ENCODE results near the gene FASLG. TPM values are rescaled to one million over a fixed set of nuclear protein-coding genes. Genes with fewer than 3 reads are reported as not detected.

The FASLG gene
- total RNA-seq, 1 donor from 2014 or later = not detected

DNA sequence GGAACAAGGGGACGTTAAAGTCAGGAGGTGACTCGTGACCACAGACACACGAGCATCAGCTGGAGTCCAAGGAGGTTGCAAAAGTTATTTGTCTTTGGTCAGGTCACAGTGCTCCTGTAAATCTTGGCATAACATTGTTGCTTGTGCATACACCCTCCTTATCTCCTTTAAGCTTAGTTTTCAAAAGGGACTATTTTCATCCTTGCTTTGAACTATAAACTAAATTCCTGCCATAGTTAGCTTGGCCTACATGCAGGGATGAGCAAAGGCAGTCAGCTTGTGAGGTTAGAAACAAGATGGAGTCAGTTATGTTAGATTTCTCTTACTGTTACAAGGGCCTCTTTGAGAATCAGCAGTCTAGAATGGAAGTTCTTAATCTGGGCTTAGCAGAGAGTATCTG, 28.0 kb upstream of the FASLG start:
- intact Hi-C loops (cut with DNase I) = no loop called here
- H3K36me3 ChIP-seq = no peaks in the 10 kb centered on the region
- H3K4me3 ChIP-seq = no peak overlapping the region
- H3K9me3 ChIP-seq = no peaks in the 10 kb centered on the region
- no peaks in the 10 kb centered on the region for H3K4me1 ChIP-seq
- H3K27me3 ChIP-seq = no peaks in the 10 kb centered on the region
- TF ChIP-seq, protein P1, sequence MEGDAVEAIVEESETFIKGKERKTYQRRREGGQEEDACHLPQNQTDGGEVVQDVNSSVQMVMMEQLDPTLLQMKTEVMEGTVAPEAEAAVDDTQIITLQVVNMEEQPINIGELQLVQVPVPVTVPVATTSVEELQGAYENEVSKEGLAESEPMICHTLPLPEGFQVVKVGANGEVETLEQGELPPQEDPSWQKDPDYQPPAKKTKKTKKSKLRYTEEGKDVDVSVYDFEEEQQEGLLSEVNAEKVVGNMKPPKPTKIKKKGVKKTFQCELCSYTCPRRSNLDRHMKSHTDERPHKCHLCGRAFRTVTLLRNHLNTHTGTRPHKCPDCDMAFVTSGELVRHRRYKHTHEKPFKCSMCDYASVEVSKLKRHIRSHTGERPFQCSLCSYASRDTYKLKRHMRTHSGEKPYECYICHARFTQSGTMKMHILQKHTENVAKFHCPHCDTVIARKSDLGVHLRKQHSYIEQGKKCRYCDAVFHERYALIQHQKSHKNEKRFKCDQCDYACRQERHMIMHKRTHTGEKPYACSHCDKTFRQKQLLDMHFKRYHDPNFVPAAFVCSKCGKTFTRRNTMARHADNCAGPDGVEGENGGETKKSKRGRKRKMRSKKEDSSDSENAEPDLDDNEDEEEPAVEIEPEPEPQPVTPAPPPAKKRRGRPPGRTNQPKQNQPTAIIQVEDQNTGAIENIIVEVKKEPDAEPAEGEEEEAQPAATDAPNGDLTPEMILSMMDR (IDR thresholded peaks at IDR 0.05) = no peak
- TF ChIP-seq POLR2AphosphoS5 (IDR thresholded peaks at IDR 0.05; ENCODE audit: insufficient read depth in 1 of 2, low read depth in 1 of 2) = no peak
- no peak overlapping the region for H3K27ac ChIP-seq
- no peak for DNase-seq (ENCODE audit: extremely low spot score in 2 of 2)

DNA sequence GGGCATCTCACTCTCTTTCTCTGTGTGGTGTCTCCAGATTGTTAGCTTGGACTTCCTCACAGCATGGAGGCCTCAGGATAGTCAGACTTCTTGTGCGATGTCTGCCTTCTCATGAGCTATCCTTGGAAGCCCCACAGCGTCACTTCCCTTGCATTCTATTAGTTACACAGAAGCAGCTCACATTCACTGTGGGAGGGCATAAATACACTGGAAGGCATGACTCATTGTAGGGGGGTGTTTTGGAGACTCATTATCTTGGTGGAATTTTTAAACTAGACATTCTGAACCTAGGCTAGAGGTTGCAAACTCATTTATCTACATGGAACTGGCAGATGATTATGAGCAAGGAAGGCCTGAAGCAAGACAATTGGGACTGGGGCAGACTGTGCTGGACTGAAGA, 21.4 kb upstream of the FASLG start:
- no peaks in the 10 kb centered on the region for H3K4me1 ChIP-seq
- no peak overlapping the region for H3K4me3 ChIP-seq
- no peak for DNase-seq (ENCODE audit: extremely low spot score in 2 of 2)
- intact Hi-C loops (cut with DNase I) = no loop called here
- TF ChIP-seq POLR2A (IDR thresholded peaks at IDR 0.05) = no peak
- no peak for TF ChIP-seq POLR2AphosphoS5 (IDR thresholded peaks at IDR 0.05; ENCODE audit: insufficient read depth in 1 of 2, low read depth in 1 of 2)
- no peaks in the 10 kb centered on the region for H3K27me3 ChIP-seq
- no peak overlapping the region for H3K27ac ChIP-seq
- no peaks in the 10 kb centered on the region for H3K9me3 ChIP-seq
- H3K36me3 ChIP-seq = no peaks in the 10 kb centered on the region

DNA sequence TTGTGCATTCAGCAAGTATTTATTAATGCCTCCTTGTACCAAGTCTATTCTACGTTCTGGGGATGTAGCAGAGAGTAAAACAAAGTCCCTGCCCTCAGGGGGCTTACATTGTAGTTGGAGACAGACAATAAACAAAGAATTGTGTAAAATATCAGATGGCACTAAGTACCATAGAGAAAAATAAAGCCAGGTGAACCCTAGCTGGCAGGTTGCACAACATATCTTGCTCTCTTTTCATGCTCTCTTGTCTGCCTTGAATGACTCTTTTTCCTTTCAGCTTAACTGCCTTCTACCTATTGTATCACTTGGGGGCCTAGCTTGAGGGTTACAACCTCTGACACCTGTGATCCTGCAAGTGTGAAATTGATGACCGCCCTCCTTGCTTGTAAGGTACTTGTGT, 20.7 kb upstream of the FASLG start:
- H3K4me3 ChIP-seq = no peak overlapping the region
- H3K27ac ChIP-seq = no peak overlapping the region
- intact Hi-C loops (cut with DNase I) = no loop called here
- no peaks in the 10 kb centered on the region for H3K9me3 ChIP-seq
- no peak for TF ChIP-seq POLR2AphosphoS5 (IDR thresholded peaks at IDR 0.05; ENCODE audit: insufficient read depth in 1 of 2, low read depth in 1 of 2)
- TF ChIP-seq, protein P1 (IDR thresholded peaks at IDR 0.05) = no peak
- TF ChIP-seq POLR2A (IDR thresholded peaks at IDR 0.05) = no peak
- no peaks in the 10 kb centered on the region for H3K27me3 ChIP-seq
- no peak for DNase-seq (ENCODE audit: extremely low spot score in 2 of 2)
- no peaks in the 10 kb centered on the region for H3K4me1 ChIP-seq
- H3K36me3 ChIP-seq = no peaks in the 10 kb centered on the region

DNA sequence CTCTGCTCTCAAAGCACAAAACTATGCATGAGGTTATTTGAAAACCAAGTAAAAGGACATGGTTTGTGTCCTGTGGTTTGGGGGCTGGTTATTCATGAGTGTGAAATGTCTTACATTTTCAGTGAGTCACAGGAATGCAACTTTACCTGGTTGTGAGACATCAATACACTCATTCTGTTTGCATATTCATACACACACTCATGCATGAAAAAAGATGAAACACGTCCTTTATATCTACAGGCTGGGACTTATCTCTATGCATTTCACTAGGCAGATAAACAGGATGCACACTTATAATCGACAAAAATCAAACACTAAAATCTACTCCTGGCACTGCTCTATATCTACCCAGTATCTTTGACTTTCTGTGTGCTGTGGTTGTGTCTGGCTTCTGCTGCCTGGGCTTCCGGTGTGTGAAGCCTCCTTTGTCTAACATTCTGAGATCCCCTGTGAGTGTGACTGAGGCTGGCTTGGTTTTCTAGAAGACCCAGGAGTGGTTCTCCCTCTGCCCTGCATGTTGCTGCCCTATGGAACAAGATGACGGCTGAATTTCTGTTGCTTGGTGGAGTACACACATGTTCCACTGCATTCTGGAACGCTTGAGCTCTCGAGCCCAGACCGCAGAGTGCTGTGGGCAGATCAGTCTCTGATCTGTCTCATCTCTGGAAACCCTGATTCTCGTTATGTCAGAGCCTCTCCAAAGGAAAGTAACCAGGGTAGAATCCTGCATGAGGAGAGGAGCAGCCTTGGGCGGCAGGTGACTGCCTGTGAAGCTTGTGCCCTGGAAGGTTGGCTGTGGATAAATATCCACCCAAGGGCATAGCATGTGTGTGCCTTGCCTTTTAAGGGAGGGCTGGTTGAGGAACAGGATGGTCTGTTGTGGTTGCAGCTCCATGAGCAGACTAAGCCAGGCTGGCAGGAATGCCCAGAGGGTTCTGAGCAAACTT, 19.7 kb upstream of the FASLG start:
- Histone ChIP-seq H3K27me3 (no peaks in the 10 kb centered on the region), H3K4me3 (no peak overlapping the region), H3K4me1 (no peaks in the 10 kb centered on the region), H3K27ac (no peak overlapping the region), H3K9me3 (no peaks in the 10 kb centered on the region), H3K36me3 (no peaks in the 10 kb centered on the region)
- TF ChIP-seq POLR2AphosphoS5 (IDR thresholded peaks at IDR 0.05; ENCODE audit: insufficient read depth in 1 of 2, low read depth in 1 of 2) = no peak
- no peak for DNase-seq (ENCODE audit: extremely low spot score in 2 of 2)
- intact Hi-C loops (cut with DNase I) = no loop called here

DNA sequence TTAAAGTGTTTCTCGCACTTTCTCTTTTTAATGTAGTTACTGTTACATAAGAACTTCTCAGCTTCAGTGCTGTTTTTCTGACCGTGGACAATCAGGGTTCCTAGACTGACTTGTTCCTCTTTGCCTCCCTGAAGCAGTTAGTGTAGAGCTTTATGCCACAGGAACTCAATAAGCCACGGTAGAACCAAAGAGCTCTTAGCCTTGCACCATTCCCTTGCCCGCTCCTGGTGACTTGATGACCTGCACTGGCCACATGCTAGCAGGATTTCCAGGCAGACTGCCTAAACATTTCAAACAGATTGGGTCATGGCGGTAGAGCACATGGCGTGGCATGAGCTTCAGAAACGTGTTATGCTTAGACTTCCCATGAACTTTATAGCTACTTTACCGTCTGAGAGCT, 18.8 kb upstream of the FASLG start:
- Histone ChIP-seq H3K4me3 (no peak overlapping the region), H3K27me3 (no peaks in the 10 kb centered on the region), H3K27ac (no peak overlapping the region), H3K9me3 (no peaks in the 10 kb centered on the region), H3K4me1 (no peaks in the 10 kb centered on the region), H3K36me3 (no peaks in the 10 kb centered on the region)
- intact Hi-C loops (cut with DNase I) = no loop called here
- no peak for DNase-seq (ENCODE audit: extremely low spot score in 2 of 2)
- TF ChIP-seq POLR2A (IDR thresholded peaks at IDR 0.05) (no peak), POLR2AphosphoS5 (IDR thresholded peaks at IDR 0.05; ENCODE audit: insufficient read depth in 1 of 2, low read depth in 1 of 2) (no peak)
- TF ChIP-seq, protein P1 (IDR thresholded peaks at IDR 0.05) = no peak

DNA sequence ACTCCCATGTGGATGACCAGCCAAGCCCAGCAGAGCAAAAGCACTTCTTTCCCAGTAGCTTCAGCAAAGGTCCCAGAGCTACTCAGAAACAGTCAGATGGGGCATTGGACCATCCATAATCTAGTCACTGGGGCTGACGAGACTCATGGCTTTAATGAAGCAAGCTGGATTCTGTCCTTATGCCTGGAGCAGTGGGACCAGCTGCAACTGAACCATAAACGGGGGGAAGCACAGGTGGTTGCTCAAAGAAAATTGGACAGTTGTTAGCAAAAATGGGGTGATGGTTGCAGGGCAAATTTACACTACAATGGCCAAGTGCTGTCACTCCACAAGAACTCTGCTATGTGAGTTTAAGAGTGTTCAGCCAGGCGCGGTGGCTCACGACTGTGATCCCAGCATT, 17.4 kb upstream of the FASLG start:
- Histone ChIP-seq H3K4me1 (no peaks in the 10 kb centered on the region), H3K27ac (no peak overlapping the region), H3K36me3 (no peaks in the 10 kb centered on the region), H3K4me3 (no peak overlapping the region), H3K9me3 (no peaks in the 10 kb centered on the region), H3K27me3 (no peaks in the 10 kb centered on the region)
- no peak for DNase-seq (ENCODE audit: extremely low spot score in 2 of 2)
- intact Hi-C loops (cut with DNase I) = no loop called here
- no peak for TF ChIP-seq POLR2A (IDR thresholded peaks at IDR 0.05)
- TF ChIP-seq, protein P1 (IDR thresholded peaks at IDR 0.05) = no peak
- no peak for TF ChIP-seq POLR2AphosphoS5 (IDR thresholded peaks at IDR 0.05; ENCODE audit: insufficient read depth in 1 of 2, low read depth in 1 of 2)
